ENCODE measurements around the gene ALDH3B1.
A peak's percentile ranks its signal among the peaks of the same experiment; 100 is the strongest.

The ALDH3B1 gene

GRCh38 chr11:67997475-67997921 is 12.6 kb upstream of the ALDH3B1 start:
- DNase-seq, result no peak

DNA sequence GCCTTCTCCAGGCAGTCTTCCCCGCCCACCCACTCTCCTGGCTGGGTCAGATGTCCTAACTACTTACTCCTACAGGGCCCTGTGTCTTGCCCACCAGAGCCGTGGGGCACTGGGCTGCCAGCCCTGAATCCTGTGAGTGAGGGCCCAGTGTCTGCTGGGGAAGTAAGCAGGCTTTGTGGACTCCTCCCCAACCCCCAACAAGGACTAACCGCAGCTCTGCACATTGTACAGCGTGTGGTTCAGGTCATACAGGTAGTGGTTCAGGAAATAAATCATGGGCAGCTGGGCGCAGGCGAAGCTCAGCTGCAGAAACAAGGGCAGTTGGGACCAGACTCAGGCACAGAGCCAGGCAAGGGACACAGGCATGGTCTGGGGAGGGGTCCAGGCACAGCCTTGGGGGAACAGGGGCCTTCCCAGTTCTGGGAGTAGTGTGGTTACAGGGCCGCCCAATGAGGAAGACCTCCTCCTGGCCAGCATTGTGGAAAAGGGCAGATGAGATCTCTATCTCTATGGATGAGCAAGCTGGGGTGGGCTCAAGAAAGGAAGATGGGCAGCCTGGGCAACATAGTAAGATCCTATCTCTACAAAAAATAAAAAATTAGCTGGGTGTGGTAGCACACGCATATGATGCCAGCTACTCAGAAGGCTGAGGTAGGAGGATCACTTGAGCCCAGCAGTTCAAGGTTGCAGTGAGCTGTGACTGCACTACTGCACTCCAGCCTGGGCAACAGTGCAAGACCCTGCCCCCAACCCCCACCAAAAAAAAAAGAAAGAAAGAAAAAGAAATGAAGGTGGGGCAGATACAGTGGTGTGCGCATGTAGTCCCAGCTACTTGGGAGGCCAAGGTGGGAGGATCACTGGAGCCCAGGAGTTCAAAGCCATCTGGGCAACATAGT is 11.7 kb upstream of the ALDH3B1 start:
- peak; percentile 20 for DNase-seq

- no peak for DNase-seq
These were observed 10.9 kb upstream of the ALDH3B1 start for GRCh38 chr11:67999201-67999629.

GRCh38 chr11:67999704-68000103 is 10.4 kb upstream of the ALDH3B1 start:
- DNase-seq, result no peak

DNA sequence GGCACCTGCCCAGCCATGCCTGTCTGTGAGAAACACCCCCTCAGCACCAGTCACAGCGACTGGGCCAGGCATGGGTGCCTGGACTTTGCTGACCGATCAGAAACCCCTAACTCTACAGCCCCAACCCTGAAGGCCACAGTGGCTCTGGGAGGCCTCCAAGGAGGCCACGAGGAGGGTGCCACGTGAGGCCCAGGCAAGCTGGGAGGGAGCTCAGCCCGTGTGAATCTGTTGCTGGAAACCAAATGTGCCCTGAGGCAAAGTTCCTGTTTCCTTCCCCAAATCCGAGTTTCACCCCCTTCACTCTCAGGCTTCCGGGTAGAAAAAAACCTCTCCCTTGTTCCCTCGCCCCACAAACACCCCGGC is 7.6 kb upstream of the ALDH3B1 start:
- no peak for DNase-seq

GRCh38 chr11:68002938-68003845 is 6.9 kb upstream of the ALDH3B1 start:
- DNase-seq, result peak; percentile 61

DNA sequence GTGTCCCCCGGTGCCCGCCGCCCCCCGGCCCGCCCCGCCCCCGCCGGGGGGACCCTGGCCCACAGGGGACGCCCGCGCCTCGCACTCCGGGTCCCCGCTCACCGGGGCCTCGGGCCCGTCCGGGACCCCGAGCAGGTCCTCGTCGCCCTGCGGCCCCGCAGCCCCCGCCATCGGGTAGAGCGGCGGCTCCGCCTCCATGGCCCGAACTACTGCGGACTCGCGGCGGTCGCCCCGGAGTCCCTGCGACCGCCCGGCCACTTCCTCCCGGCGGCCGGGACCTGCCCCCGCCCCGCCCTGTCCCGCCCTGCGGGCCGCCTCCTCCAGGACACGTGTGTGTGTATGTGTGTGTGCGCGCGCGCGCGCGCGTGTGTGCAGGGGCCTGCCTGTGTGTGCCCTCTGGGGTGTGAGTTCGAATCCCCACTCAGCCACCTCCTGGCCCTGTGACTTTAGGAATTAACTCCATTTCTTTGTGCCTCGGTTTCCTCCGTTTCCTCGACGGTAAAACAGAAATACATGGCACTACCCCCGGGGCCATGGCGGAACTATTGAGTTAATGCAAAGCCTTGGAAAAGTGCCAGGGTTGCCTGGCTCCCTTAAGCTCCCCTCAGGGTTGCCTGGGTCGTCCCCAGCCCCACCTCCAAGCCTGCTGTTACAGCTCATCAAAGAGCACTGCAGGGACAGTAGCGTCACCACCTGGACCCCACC is 6.1 kb upstream of the ALDH3B1 start, which contains the start of gene UNC93B1:
Gene UNC93B1 (minus strand): TSS at position 252 of the 705 bp plus-strand sequence. CDS start 54 bp downstream, at position 198.
- DNase-seq, result peak; percentile 85

DNA sequence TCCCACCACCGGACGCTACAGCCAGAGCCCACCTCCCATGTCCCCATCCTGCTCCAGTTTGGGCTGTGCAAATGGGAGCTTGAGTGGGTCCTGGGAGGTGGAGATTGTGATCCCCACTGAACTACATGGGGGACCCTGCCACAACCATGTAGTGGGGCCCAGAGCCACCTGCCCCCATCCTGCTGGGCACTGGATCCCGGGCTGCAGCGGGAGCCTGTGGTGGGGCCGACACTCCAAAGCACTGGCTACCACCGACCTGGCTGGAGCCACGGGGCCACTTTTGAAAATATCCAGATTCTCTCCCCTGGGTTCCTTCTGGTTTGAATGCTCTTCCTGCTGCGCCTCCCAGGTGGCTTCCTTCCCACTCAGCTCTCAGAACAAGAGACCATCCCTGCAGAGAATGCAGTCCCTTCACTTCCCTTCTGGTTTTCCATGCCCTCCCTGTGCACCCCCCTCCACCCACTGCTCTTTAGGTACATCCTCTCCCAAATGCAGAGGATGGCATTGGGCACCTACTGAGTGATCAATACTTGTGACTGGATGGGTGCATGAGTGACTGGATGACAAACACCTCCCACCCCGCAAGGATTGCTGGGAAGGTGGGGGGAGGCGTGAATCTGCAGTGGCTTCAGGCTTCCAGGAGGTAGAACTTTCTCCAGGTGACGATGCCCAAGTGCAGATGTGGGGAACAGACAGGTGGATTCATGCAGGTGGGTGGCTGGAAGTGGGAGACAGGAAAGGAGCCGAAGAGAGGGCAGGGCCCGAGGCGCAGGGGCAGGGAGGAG is 5.4 kb upstream of the ALDH3B1 start:
- no peak for DNase-seq

DNA sequence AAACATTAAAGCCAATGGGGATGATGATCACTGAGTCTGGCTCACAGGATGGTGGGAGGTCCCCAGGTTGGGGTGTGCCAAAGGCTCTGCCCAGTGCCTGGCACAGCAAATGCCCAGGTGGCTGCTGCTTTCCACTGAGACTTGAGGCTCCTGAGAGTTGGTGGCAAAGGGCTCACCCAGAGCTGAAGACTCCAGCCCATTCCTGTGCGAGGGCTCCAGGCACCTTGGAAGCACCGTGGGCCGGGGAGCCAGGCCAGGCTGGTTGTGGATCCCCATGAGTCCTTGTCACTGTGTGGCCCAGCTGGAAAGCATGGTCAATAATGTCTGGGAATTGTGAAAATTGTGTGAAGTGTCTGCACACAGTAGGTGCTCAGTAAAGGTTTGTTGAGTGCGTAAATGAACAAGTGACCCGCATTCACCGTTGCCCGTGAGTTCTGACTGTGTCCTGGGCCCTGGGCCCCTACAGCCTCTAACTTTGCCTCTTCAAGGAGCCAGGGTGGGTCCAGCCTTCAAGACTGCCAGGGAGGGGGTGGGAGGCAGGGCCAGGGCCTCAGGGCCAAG is 3.4 kb upstream of the ALDH3B1 start:
- no peak for DNase-seq

GRCh38 chr11:68007498-68008380 is 2.4 kb upstream of the ALDH3B1 start:
- no peak for DNase-seq

GRCh38 chr11:68008381-68009337 is 1.5 kb upstream of the ALDH3B1 start:
- DNase-seq, result no peak

- peak; percentile 20 for DNase-seq
These were observed 587 bp upstream of the ALDH3B1 start for GRCh38 chr11:68009391-68010089.

GRCh38 chr11:68011051-68011943 is 1.2 kb downstream of the ALDH3B1 start:
- DNase-seq, result no peak

DNA sequence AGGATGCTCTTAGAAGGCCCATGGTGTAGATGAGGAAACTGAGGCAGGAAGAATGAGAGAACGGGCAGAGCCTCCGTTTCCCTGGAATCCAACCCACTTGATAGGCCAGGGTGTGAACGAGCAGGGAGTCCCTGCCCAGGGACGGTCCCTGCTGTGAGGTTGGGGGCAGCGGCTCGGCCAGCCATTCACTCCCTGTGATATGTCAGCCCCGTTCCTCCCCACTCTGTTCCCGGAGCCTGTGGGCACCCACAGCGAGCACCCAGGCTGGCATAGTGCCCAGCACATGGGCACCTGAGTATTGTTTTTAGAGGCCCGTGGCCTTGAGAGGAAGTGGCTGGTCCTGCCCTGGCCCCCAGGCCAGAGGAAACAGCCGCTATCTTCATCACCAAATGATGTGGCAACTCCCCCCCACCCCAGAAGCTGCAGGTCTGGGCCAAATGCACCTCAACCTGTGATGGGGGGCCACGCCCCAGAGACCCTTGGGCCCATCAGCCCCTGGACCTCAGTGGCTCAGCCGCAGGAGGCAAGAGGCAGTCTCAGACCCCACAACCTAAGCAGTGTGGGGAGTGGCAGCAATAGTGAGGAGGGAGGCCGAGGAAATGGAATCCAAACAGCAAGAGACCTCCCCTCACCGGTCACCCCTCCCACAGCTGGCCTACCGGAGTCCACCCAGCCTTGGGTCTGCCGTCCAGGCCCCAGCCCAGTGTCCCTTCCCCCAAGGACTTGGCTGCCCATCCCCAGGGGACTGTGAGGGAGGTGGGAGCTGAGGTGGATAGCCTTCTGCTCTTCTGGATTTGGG is 2.1 kb downstream of the ALDH3B1 start:
- no peak for DNase-seq

GRCh38 chr11:68012843-68013610 is 2.9 kb downstream of the ALDH3B1 start:
- DNase-seq, result no peak

- DNase-seq, result no peak
These were observed 3.6 kb downstream of the ALDH3B1 start for GRCh38 chr11:68013611-68014156.
